OCI-LY7 (cell line): ENCODE data around the gene LRBA. TPM values are rescaled to one million over a fixed set of nuclear protein-coding genes. Genes with fewer than 3 reads are reported as not detected.

Experiments used
- BruUV-seq: library from RNA; stranded (reverse); fragments of 400-500 nt; replicated peaks from 2 replicates; lab custom pipeline; 2021; lab: Mats Ljungman, UMichigan
- CTCF ChIA-PET: fragments of 300-600 bp; sonication (Branson Sonifier 250); formaldehyde crosslinking; loops from one replicate; lab custom pipeline; 2022; ENCODE audit warnings: antibody characterized with exemption; ENCODE audit not compliant: unreplicated experiment; lab: Charles Lee
- POLR2A ChIA-PET: fragments of 300-600 bp; sonication (Branson Sonifier 250); formaldehyde crosslinking; loops from one replicate; lab custom pipeline; 2022; ENCODE audit warnings: antibody characterized with exemption; lab: Charles Lee
- DNase-seq: peaks from one replicate; pipeline ENCODE4 v3.0.0-alpha.2; 2015; ENCODE audit warnings: low spot score
- H2AFZ ChIP-seq: fragments of 200-600 bp; sonication (generic), shearing (Covaris generic); 2 replicates; pipeline ENCODE4 v1.6.1; 2014; ENCODE audit warnings: mild to moderate bottlenecking, antibody characterized with exemption, low read length, moderate library complexity
- H3K27ac ChIP-seq: fragments of 200-600 bp; sonication (generic); 2 replicates; pipeline ENCODE4 v1.5.1; 2014; ENCODE audit warnings: mixed run types, low read depth, mild to moderate bottlenecking, moderate library complexity, low read length, inconsistent platforms; ENCODE audit not compliant: poor library complexity, severe bottlenecking
- H3K36me3 ChIP-seq: fragments of 200-600 bp; sonication (generic); 2 replicates; pipeline ENCODE4 v1.6.1; 2014; ENCODE audit warnings: mild to moderate bottlenecking, antibody characterized with exemption, low read length, moderate library complexity, mixed read lengths; ENCODE audit not compliant: insufficient read depth
- H3K4me1 ChIP-seq: fragments of 200-600 bp; sonication (generic); 2 replicates; pipeline ENCODE4 v1.5.1; 2014; ENCODE audit warnings: mild to moderate bottlenecking, low read length; ENCODE audit not compliant: insufficient read depth, poor library complexity, severe bottlenecking
- H3K4me2 ChIP-seq: fragments of 200-600 bp; sonication (generic); 2 replicates; pipeline ENCODE4 v1.6.1; 2014; ENCODE audit warnings: mild to moderate bottlenecking, low read length
- H3K4me3 ChIP-seq: fragments of 200-600 bp; sonication (generic); 2 replicates; pipeline ENCODE4 v1.5.1; 2014; ENCODE audit warnings: mild to moderate bottlenecking, low read depth, low read length; ENCODE audit not compliant: poor library complexity, severe bottlenecking
- H3K79me2 ChIP-seq: fragments of 200-600 bp; sonication (generic); 2 replicates; pipeline ENCODE4 v1.6.1; 2016; ENCODE audit warnings: low read depth, mild to moderate bottlenecking, low read length, moderate library complexity, mixed read lengths; ENCODE audit not compliant: insufficient read depth
- H3K9me2 ChIP-seq: fragments of 200-600 bp; sonication (generic); 2 replicates; pipeline ENCODE4 v1.6.1; 2016; ENCODE audit warnings: mild to moderate bottlenecking, low read length, mixed read lengths; ENCODE audit not compliant: insufficient read depth
- H3K9me3 ChIP-seq: fragments of 200-600 bp; sonication (generic); 2 replicates; pipeline ENCODE4 v1.6.1; 2014; ENCODE audit warnings: mild to moderate bottlenecking, mixed run types, low read length, mixed read lengths
- H4K20me1 ChIP-seq: fragments of 200-600 bp; sonication (generic); 2 replicates; pipeline ENCODE4 v1.6.1; 2014; ENCODE audit warnings: mild to moderate bottlenecking, antibody characterized with exemption, low read length, moderate library complexity, mixed read lengths; ENCODE audit not compliant: insufficient read depth
- EZH2phosphoT487 ChIP-seq: fragments of 200-600 bp; sonication (generic); IDR thresholded peaks from 2 replicates; pipeline ENCODE4 v1.6.1; 2018; ENCODE audit warnings: low read depth, borderline replicate concordance, mild to moderate bottlenecking, mixed run types, antibody characterized with exemption, low read length, moderate library complexity, mixed read lengths
- intact Hi-C: fragments of 100-400 bp; cut with micrococcal nuclease; formaldehyde crosslinking; loops from one replicate; pipeline ENCODE4 v1.10.0; 2022; ENCODE audit not compliant: unreplicated experiment
- total RNA-seq, 2 experiments: library from RNA; depleted of rRNA in 1 of 2; stranded (reverse); fragments of >200 nt in 1 of 2; shearing (Covaris generic) in 1 of 2; gene quantifications; 2 replicates each; pipeline ENCODE4 v1.2.3, GENCODE V29; 2014 to 2022
- TF ChIP-seq, protein P1 (sequence below): fragments of 200-600 bp; sonication (generic); conservative IDR thresholded peaks from 2 replicates; pipeline ENCODE4 v1.5.1; 2014; ENCODE audit warnings: mild to moderate bottlenecking, antibody characterized with exemption, low read length, moderate library complexity, mixed read lengths

Gene LRBA
- total RNA-seq, 2 experiments from 2014 or later, result 60.4 to 66.7 TPM

DNA sequence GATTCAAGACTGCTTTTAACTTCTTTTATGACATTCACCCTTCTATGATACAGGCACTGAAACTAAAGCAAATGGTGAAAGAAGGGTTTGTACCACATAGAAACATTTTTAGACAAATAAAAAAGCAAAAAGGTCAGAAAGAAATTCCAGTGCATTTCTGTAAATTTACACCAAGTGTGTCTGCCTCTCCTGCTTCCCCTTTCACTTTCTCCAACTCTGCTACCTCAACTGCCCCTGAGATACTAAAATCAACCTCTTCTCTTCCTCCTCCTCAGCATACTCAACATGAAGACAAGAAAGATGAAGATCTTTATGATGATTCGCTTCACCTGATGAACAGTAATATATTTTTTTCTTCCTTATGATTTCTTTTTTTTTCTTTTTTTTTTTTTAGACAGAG lies 187.9 kb downstream of the LRBA start:
- H3K9me2 ChIP-seq, result no peaks in the 10 kb centered on the region
- no peaks in the 10 kb centered on the region for H3K9me3 ChIP-seq
- no peaks in the 10 kb centered on the region for H3K4me1 ChIP-seq
- no peaks in the 10 kb centered on the region for H4K20me1 ChIP-seq
- H2AFZ ChIP-seq, result no peak overlapping the region
- DNase-seq, result no peak
- H3K36me3 ChIP-seq, result peaks cover 38% of the 10 kb centered on the region
- no TSS peak for BruUV-seq
- TF ChIP-seq, protein P1, sequence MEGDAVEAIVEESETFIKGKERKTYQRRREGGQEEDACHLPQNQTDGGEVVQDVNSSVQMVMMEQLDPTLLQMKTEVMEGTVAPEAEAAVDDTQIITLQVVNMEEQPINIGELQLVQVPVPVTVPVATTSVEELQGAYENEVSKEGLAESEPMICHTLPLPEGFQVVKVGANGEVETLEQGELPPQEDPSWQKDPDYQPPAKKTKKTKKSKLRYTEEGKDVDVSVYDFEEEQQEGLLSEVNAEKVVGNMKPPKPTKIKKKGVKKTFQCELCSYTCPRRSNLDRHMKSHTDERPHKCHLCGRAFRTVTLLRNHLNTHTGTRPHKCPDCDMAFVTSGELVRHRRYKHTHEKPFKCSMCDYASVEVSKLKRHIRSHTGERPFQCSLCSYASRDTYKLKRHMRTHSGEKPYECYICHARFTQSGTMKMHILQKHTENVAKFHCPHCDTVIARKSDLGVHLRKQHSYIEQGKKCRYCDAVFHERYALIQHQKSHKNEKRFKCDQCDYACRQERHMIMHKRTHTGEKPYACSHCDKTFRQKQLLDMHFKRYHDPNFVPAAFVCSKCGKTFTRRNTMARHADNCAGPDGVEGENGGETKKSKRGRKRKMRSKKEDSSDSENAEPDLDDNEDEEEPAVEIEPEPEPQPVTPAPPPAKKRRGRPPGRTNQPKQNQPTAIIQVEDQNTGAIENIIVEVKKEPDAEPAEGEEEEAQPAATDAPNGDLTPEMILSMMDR, result no peak
- TF ChIP-seq EZH2phosphoT487, result no peak
- H3K4me2 ChIP-seq, result no peak overlapping the region
- ChIA-PET POLR2A (no interaction called here), CTCF (no interaction called here)
- no peak overlapping the region for H3K27ac ChIP-seq
- H3K79me2 ChIP-seq, result no peaks in the 10 kb centered on the region
- intact Hi-C loops, result no loop called here
- H3K4me3 ChIP-seq, result no peak overlapping the region

DNA sequence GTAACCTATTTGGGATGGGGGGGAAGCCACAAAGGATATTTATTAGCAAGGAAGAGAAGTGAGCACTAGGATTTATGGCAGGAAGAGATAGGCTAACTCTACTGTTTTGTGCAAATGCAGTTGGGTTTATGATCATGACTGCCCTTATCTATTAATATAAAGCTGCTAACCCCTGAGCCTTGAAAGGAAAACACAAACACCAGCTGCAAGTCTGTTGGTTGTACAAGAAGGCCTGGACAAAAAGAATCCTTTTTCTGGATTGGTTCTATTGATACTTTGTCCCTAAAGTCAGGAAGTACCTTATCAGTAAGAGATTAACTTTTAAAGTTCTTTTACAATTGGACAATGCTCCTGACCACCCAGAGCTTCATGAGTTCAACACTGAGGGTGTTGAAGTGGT lies 188.8 kb downstream of the LRBA start:
- Histone ChIP-seq H3K27ac (no peak overlapping the region), H3K4me2 (no peak overlapping the region), H3K9me3 (no peaks in the 10 kb centered on the region), H4K20me1 (no peaks in the 10 kb centered on the region), H2AFZ (no peak overlapping the region), H3K36me3 (peaks cover 38% of the 10 kb centered on the region), H3K79me2 (no peaks in the 10 kb centered on the region), H3K4me3 (no peak overlapping the region), H3K9me2 (no peaks in the 10 kb centered on the region), H3K4me1 (no peaks in the 10 kb centered on the region)
- intact Hi-C loops, result no loop called here
- no peak for DNase-seq
- no peak for TF ChIP-seq EZH2phosphoT487
- TF ChIP-seq, protein P1, result no peak
- ChIA-PET POLR2A (interaction anchor here (0.5 to 0.8 kb wide), 3 partner anchors 39 to 206 kb away, joined by 3 to 4 read pairs (median 3); no protein-coding TSS in a partner anchor), CTCF (no interaction called here)
- no TSS peak for BruUV-seq

DNA sequence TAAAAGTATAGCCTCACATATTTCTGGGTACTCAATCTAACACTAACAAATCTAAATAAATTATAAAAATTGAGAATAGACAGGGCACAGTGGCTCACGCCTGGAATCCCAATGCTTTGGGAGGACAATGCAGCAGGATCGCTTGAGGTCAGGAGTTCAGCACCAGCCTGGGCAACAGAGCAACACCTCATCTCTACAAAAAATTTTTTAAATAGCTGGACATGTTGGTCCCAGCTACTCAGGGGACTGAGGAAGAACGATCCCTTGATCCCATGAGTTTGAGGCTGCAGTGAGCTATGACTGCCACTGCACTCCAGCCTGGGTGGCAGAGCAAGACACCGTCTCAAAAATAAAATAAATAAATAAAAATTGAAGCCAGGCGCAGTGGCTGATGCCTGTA lies 192.7 kb downstream of the LRBA start:
- Histone ChIP-seq H2AFZ (no peak overlapping the region), H3K9me3 (no peaks in the 10 kb centered on the region), H3K4me1 (no peaks in the 10 kb centered on the region), H3K4me2 (no peak overlapping the region), H3K79me2 (no peaks in the 10 kb centered on the region), H4K20me1 (no peaks in the 10 kb centered on the region), H3K9me2 (no peaks in the 10 kb centered on the region), H3K36me3 (peaks cover 27% of the 10 kb centered on the region), H3K27ac (no peak overlapping the region), H3K4me3 (no peak overlapping the region)
- TF ChIP-seq EZH2phosphoT487, result no peak
- TF ChIP-seq, protein P1, result no peak
- DNase-seq, result no peak
- POLR2A ChIA-PET, result interaction anchor here (0.6 to 0.9 kb wide), 3 partner anchors 9 to 808 kb away, joined by 3 to 4 read pairs (median 3); no protein-coding TSS in a partner anchor
- intact Hi-C loops, result no loop called here
- no TSS peak for BruUV-seq
- CTCF ChIA-PET, result no interaction called here
